SK-N-SH (cell line): Measurements from ENCODE around the gene SP6. TPM values are rescaled to one million over a fixed set of nuclear protein-coding genes. Genes with fewer than 3 reads are reported as not detected.

Experiments used
- CTCF ChIA-PET: fragments of 300-600, 350-600 bp; formaldehyde crosslinking; extraction: SDS; loops from one replicate; lab custom pipeline; 2021; lab: Yijun Ruan, JAX
- POLR2A ChIA-PET: fragments of 350-600 bp; sonication (Branson Sonifier 250); formaldehyde crosslinking; extraction: SDS; loops from one replicate; lab custom pipeline; 2020; ENCODE audit warnings: antibody characterized with exemption, inconsistent platforms; lab: Yijun Ruan, JAX
- DNase-seq: peaks from one replicate; pipeline ENCODE4 v3.0.0; 2012
- H2AFZ ChIP-seq: fragments of 200-600 bp; sonication (generic); 2 replicates; pipeline ENCODE4 v1.8.1; 2016; ENCODE audit warnings: antibody characterized with exemption, mild to moderate bottlenecking, low read depth
- H3F3A ChIP-seq: fragments of 200-600 bp; sonication (generic); replicated peaks from 2 replicates; pipeline ENCODE3; 2016; ENCODE audit warnings: antibody characterized with exemption, mild to moderate bottlenecking; ENCODE audit not compliant: insufficient read depth
- H3K27ac ChIP-seq, 2 experiments: fragments of 200-500 bp in 1 of 2; fragments of 200-600 bp in 1 of 2; sonication (Bioruptor generic) in 1 of 2; sonication (generic), shearing (Covaris generic) in 1 of 2; 2 replicates each; pipeline versions ENCODE4 v1.5.1 to v1.6.1; 2014 to 2016; ENCODE audit warnings: low read depth in 2 of 2, inconsistent platforms in 1 of 2, low read length in 1 of 2, mild to moderate bottlenecking in 1 of 2, mixed read lengths in 1 of 2
- H3K27me3 ChIP-seq: fragments of 200-600 bp; sonication (generic), shearing (Covaris generic); 2 replicates; pipeline ENCODE4 v1.6.1; 2016; ENCODE audit warnings: mixed run types; ENCODE audit not compliant: insufficient read depth
- H3K36me3 ChIP-seq, 2 experiments: fragments of 200-500 bp in 1 of 2; fragments of 200-600 bp in 1 of 2; sonication (Bioruptor generic) in 1 of 2; sonication (generic) in 1 of 2; replicated peaks in 1 of 2; 2 replicates each; pipeline versions ENCODE3 to v1.5.1; 2014 to 2016; ENCODE audit warnings: low read length in 1 of 2, mild to moderate bottlenecking in 1 of 2; ENCODE audit not compliant: insufficient read depth in 2 of 2, control insufficient read depth in 1 of 2
- H3K4me1 ChIP-seq, 2 experiments: fragments of 200-500 bp in 1 of 2; fragments of 200-600 bp in 1 of 2; sonication (Bioruptor generic) in 1 of 2; sonication (generic), shearing (Covaris generic) in 1 of 2; 2 replicates each; pipeline versions ENCODE4 v1.5.1 to v1.6.1; 2014 to 2016; ENCODE audit warnings: low read depth in 1 of 2, low read length in 1 of 2, mixed run types in 1 of 2; ENCODE audit not compliant: insufficient read depth in 2 of 2, control insufficient read depth in 1 of 2
- H3K4me2 ChIP-seq: fragments of 200-600 bp; sonication (generic), shearing (Covaris generic); 2 replicates; pipeline ENCODE4 v1.6.1; 2017; ENCODE audit warnings: mixed run types
- H3K4me3 ChIP-seq, 2 experiments: fragments of 200-500 bp in 1 of 2; fragments of 200-600 bp in 1 of 2; sonication (Bioruptor generic) in 1 of 2; sonication (generic), shearing (Covaris generic) in 1 of 2; 2 replicates each; pipeline versions ENCODE4 v1.5.1 to v1.8.1; 2014 to 2016; ENCODE audit warnings: low read depth in 2 of 2, inconsistent platforms in 1 of 2, low read length in 1 of 2, mild to moderate bottlenecking in 1 of 2, mixed read lengths in 1 of 2, moderate library complexity in 1 of 2
- H3K79me2 ChIP-seq: fragments of 200-600 bp; sonication (generic); 2 replicates; pipeline ENCODE4 v1.8.1; 2017; ENCODE audit warnings: mild to moderate bottlenecking; ENCODE audit not compliant: insufficient read depth
- H3K9ac ChIP-seq: fragments of 200-600 bp; sonication (generic); 2 replicates; pipeline ENCODE4 v1.6.1; 2017; ENCODE audit warnings: mixed run types
- H3K9me2 ChIP-seq: fragments of 200-600 bp; sonication (generic); 2 replicates; pipeline ENCODE4 v1.6.1; 2017; ENCODE audit warnings: mixed run types
- H3K9me3 ChIP-seq: fragments of 200-600 bp; sonication (generic); 2 replicates; pipeline ENCODE4 v1.6.1; 2017; ENCODE audit warnings: mixed run types, mild to moderate bottlenecking, moderate library complexity
- H4K20me1 ChIP-seq: fragments of 200-600 bp; sonication (generic); 2 replicates; pipeline ENCODE4 v1.6.1; 2017; ENCODE audit warnings: mild to moderate bottlenecking, mixed run types; ENCODE audit not compliant: insufficient read depth
- CHD2 ChIP-seq: fragments of 150-350 bp; IDR thresholded peaks from 2 replicates; pipeline ENCODE4 v1.6.1; 2018; ENCODE audit warnings: low read length; ENCODE audit not compliant: partially characterized antibody
- EP300 ChIP-seq, 2 experiments: IDR thresholded peaks; 2 replicates each; pipeline versions ENCODE4 v1.4.0 to v1.6.1; 2012; ENCODE audit warnings: borderline replicate concordance in 1 of 2, low read depth in 1 of 2, low read length in 1 of 2
- FOXJ3 ChIP-seq: sonication (generic); formaldehyde crosslinking; IDR thresholded peaks from 2 replicates; pipeline ENCODE4 v1.5.1; 2020; ENCODE audit warnings: mild to moderate bottlenecking, missing genetic modification reagents
- FOXM1 ChIP-seq: IDR thresholded peaks from 2 replicates; pipeline ENCODE4 v1.4.0; 2012; ENCODE audit warnings: low read depth, mild to moderate bottlenecking
- GATA2 ChIP-seq: sonication (generic); formaldehyde crosslinking; IDR thresholded peaks from 2 replicates; pipeline ENCODE4 v1.5.0; 2020; ENCODE audit warnings: mild to moderate bottlenecking, missing genetic modification reagents
- NFIC ChIP-seq: IDR thresholded peaks from 2 replicates; pipeline ENCODE4 v1.4.0; 2012; ENCODE audit warnings: borderline replicate concordance
- NRF1 ChIP-seq: IDR thresholded peaks from 2 replicates; pipeline ENCODE4 v1.6.1; 2012; ENCODE audit warnings: low read depth, mild to moderate bottlenecking, low read length
- PBX3 ChIP-seq: IDR thresholded peaks from 2 replicates; pipeline ENCODE4; 2012
- POLR2AphosphoS5 ChIP-seq: IDR thresholded peaks from 2 replicates; pipeline ENCODE4 v1.6.1; 2012; ENCODE audit warnings: low read depth, low read length
- RCOR1 ChIP-seq: fragments of 150-350 bp; IDR thresholded peaks from 2 replicates; pipeline ENCODE4 v1.6.1; 2017; ENCODE audit warnings: antibody characterized with exemption, low read length
- REST ChIP-seq: IDR thresholded peaks from 2 replicates; pipeline ENCODE4 v1.6.1; 2012; ENCODE audit warnings: mild to moderate bottlenecking, low read depth, low read length, moderate library complexity
- RFX5 ChIP-seq: IDR thresholded peaks from 2 replicates; pipeline ENCODE4 v1.6.1; 2012; ENCODE audit warnings: mild to moderate bottlenecking, improper control_type of control experiment, low read length
- RXRA ChIP-seq: IDR thresholded peaks from 2 replicates; pipeline ENCODE4 v1.4.0; 2012; ENCODE audit warnings: low read depth, mild to moderate bottlenecking, borderline replicate concordance
- SMC3 ChIP-seq: IDR thresholded peaks from 2 replicates; pipeline ENCODE4 v1.6.1; 2012; ENCODE audit warnings: low read depth, low read length, improper control_type of control experiment
- TAF1 ChIP-seq: IDR thresholded peaks from 2 replicates; pipeline ENCODE4 v1.6.1; 2012; ENCODE audit warnings: low read depth, mild to moderate bottlenecking, low read length, moderate library complexity, borderline replicate concordance
- TCF12 ChIP-seq: IDR thresholded peaks from 2 replicates; pipeline ENCODE4 v1.4.0; 2012
- USF2 ChIP-seq: fragments of 150-350 bp; IDR thresholded peaks from 2 replicates; pipeline ENCODE4 v1.6.1; 2017; ENCODE audit warnings: antibody characterized with exemption, low read length, low read depth, borderline replicate concordance
- WGBS: methylation state at CpG from one replicate; pipeline ENCODE4 v1.1.6; 2017; ENCODE audit warnings: low lambda C conversion rate; 5-methylcytosine and 5-hydroxymethylcytosine counted together
- polyA plus RNA-seq, 3 experiments: library from polyadenylated mRNA; depleted of rRNA; stranded (reverse); fragments of >200 nt; gene quantifications; 2 replicates each; pipeline ENCODE4 v1.2.3, GENCODE V29; 2012
- TF ChIP-seq, protein P1 (sequence below): IDR thresholded peaks from 2 replicates; pipeline ENCODE4 v1.4.0; 2012; ENCODE audit warnings: low read depth, borderline replicate concordance

The SP6 gene
- polyA plus RNA-seq, 1 of the 3 experiments (the other 2 are of a cell fraction), result 0.03 TPM

DNA sequence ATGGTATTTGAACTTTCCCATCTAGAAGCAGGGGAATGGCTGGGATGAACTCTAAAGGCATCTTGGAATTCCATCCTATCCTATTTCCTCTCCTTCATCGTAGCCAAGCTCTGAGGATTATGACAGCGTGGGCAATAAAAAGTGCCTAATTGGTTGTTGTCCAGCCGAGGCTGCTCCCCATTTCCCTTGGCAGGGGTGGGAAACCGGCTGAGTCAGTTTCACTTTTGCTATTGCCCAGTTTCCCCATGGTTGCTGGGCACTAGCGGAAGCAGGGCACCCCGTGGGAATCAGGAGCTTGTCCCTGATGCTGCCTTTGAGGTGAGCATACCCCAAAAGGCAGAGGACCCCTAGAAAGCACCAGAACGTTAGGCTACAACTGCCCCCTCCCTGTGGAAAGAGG is 31.3 kb upstream of the SP6 start:
- Histone ChIP-seq H3K27me3 (peaks cover 25% of the 10 kb centered on the region; the same call in 1 of the 2 replicates), H3K79me2 (no peaks in the 10 kb centered on the region)

More for the DNA sequence above, 31.3 kb upstream of the SP6 start:
- H3K4me3 ChIP-seq, result no peak overlapping the region
- H2AFZ ChIP-seq, result no peak overlapping the region
- no peaks in the 10 kb centered on the region for H3K36me3 ChIP-seq
- CTCF ChIA-PET, result interaction anchor here (1.1 to 19.9 kb wide), 4 partner anchors 9 to 32 kb away, joined by 3 to 1447 read pairs (median 28); partner anchors contain the start of genes SCRN2 and SP6
- peak overlapping the region; percentile 22; the same call in 1 of the 2 replicates for H3K4me2 ChIP-seq
- H3F3A ChIP-seq, result peaks cover 5% of the 10 kb centered on the region
- H3K27ac ChIP-seq, result no peak overlapping the region
- TF ChIP-seq RXRA (no peak), EP300 (IDR thresholded peaks at IDR 0.05; ENCODE audit: borderline replicate concordance in 1 of 2, low read depth in 1 of 2, low read length in 1 of 2) (no peak), TCF12 (no peak), PBX3 (no peak), NRF1 (no peak), CHD2 (no peak), TAF1 (no peak), REST (no peak), SMC3 (no peak), RFX5 (no peak), FOXJ3 (CRISPR knock-in tag) (no peak), NFIC (no peak), FOXM1 (no peak), GATA2 (CRISPR knock-in tag) (no peak), POLR2AphosphoS5 (no peak), USF2 (no peak), RCOR1 (no peak)
- TF ChIP-seq, protein P1, sequence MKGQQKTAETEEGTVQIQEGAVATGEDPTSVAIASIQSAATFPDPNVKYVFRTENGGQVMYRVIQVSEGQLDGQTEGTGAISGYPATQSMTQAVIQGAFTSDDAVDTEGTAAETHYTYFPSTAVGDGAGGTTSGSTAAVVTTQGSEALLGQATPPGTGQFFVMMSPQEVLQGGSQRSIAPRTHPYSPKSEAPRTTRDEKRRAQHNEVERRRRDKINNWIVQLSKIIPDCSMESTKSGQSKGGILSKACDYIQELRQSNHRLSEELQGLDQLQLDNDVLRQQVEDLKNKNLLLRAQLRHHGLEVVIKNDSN, result no peak
- TF ChIP-seq, all 33 proteins: peak for 0
- H3K9ac ChIP-seq, result no peak overlapping the region
- WGBS, result 59% methylated on average over 7 of the region's 7 CpGs
- POLR2A ChIA-PET, result no interaction called here
- H3K9me3 ChIP-seq, result no peaks in the 10 kb centered on the region
- no peaks in the 10 kb centered on the region for H3K9me2 ChIP-seq
- H4K20me1 ChIP-seq, result no peaks in the 10 kb centered on the region
- DNase-seq, result no peak
- peaks cover 0 to 8% of the 10 kb centered on the region in 2 experiments; a peak in 1 of 4 replicates for H3K4me1 ChIP-seq
